GM12891 (cell line): Measurements from ENCODE around the gene RPS21.

Experiments used
- PAX5 ChIP-seq: IDR thresholded peaks from 2 replicates; pipeline ENCODE4 v1.6.1; 2011; ENCODE audit warnings: low read length, moderate library complexity, mild to moderate bottlenecking; ENCODE audit not compliant: insufficient read depth, severe bottlenecking
- POLR2A ChIP-seq: IDR thresholded peaks from 2 replicates; pipeline ENCODE4 v1.6.1; 2011; ENCODE audit warnings: low read depth, low read length, control low read depth
- POLR2AphosphoS5 ChIP-seq: IDR thresholded peaks from 2 replicates; pipeline ENCODE4 v1.6.1; 2011; ENCODE audit warnings: low read depth, low read length, control low read depth
- POU2F2 ChIP-seq: IDR thresholded peaks from 2 replicates; pipeline ENCODE4 v1.6.1; 2011; ENCODE audit warnings: low read depth, mild to moderate bottlenecking, control low read depth, low read length, moderate library complexity
- TAF1 ChIP-seq: IDR thresholded peaks from 2 replicates; pipeline ENCODE4 v1.6.1; 2011; ENCODE audit warnings: low read depth, low read length, control low read depth

DNA sequence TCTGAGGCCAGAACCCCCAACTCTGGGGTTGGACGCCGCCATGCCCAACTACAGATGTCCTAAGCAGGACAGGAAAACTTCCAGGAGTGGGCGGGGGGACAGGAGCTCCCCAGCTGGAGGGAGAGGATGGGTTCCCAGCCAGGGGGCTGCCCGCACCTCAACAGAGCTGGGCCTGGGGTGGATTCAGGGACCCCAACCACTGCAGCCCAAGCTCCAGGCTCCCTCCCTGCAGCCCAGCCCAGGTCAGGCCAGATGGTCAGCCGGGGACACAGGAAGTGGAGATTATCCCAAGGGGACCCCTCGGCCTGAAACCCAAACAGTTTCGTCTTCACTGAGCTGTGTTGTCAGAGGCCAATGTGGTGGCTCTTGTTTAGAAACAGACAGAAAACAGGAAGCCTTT, 29.2 kb upstream of the RPS21 start:
- TF ChIP-seq POLR2A (no peak), POLR2AphosphoS5 (no peak), TAF1 (no peak), POU2F2 (no peak), PAX5 (no peak)
